Activated T-helper 1 cell treated with anti-CD3 and anti-CD28 coated beads, Interleukin-12 subunit alpha, Interleukin-12 subunit beta, Interleukin-2, Interleukin-4 antibody, amounts not matched to agents 30 ng/mL and 10 ng/mL and 1 ng/mL, durations not matched to agents 14 hours and 24 hours and 36 hours (primary cell): ENCODE results near the gene RRP9. TPM values are rescaled to one million over a fixed set of nuclear protein-coding genes. Genes with fewer than 3 reads are reported as not detected.
A peak's percentile ranks its signal among the peaks of the same experiment; 100 is the strongest.
"Not testable (repeated sequence)": the region's sequence is repeated elsewhere in the genome, so short reads cannot be mapped to it uniquely, and the experiment has no call there.

Experiments
- DNase-seq: peaks from one replicate; pipeline ENCODE4 v3.0.0; 2021; ENCODE audit warnings: low spot score
- H3K27ac Mint-ChIP-seq: one replicate; pipeline ENCODE4 v1.8.0; 2021; ENCODE audit warnings: mild to moderate bottlenecking, mixed read lengths
- H3K27me3 Mint-ChIP-seq: one replicate; pipeline ENCODE4 v1.8.0; 2022; ENCODE audit warnings: mild to moderate bottlenecking, moderate library complexity, mixed read lengths; ENCODE audit not compliant: insufficient read depth
- H3K36me3 Mint-ChIP-seq: one replicate; pipeline ENCODE4 v1.8.0; 2021; ENCODE audit warnings: low read depth, mixed read lengths
- H3K4me1 Mint-ChIP-seq: one replicate; pipeline ENCODE4 v1.8.0; 2021; ENCODE audit warnings: low read depth, mixed read lengths
- H3K4me3 Mint-ChIP-seq: one replicate; pipeline ENCODE4 v1.8.0; 2021; ENCODE audit warnings: mild to moderate bottlenecking, moderate library complexity, mixed read lengths
- H3K9me3 Mint-ChIP-seq: one replicate; pipeline ENCODE4 v1.8.0; 2021; ENCODE audit warnings: mixed read lengths
- intact Hi-C: fragments of 100-400 bp; cut with micrococcal nuclease; formaldehyde crosslinking; loops from one replicate; pipeline ENCODE4 v1.15.1; 2024
- total RNA-seq: library from RNA; stranded (reverse); gene quantifications from 2 replicates; pipeline ENCODE4 v1.2.3, GENCODE V29; 2022

Gene RRP9
- total RNA-seq, 1 donor from 2014 or later: 91.8 TPM

GRCh38 chr3:51927061-51927977, 14.4 kb downstream of the RRP9 start:
- Mint-ChIP-seq H3K27me3 (peaks cover 3% of the 10 kb centered on the region), H3K4me1 (no peaks in the 10 kb centered on the region), H3K4me3 (no peak overlapping the region), H3K9me3 (no peaks in the 10 kb centered on the region), H3K27ac (no peak overlapping the region), H3K36me3 (peaks cover 8% of the 10 kb centered on the region)
- intact Hi-C loops: no loop called here
- DNase-seq: no peak

- DNase-seq: no peak
- intact Hi-C loops: no loop called here
- H3K4me3 Mint-ChIP-seq: no peak overlapping the region
- H3K36me3 Mint-ChIP-seq: no peaks in the 10 kb centered on the region
- no peak overlapping the region for H3K27ac Mint-ChIP-seq
- peaks cover 18% of the 10 kb centered on the region for H3K27me3 Mint-ChIP-seq
- H3K4me1 Mint-ChIP-seq: no peaks in the 10 kb centered on the region
- H3K9me3 Mint-ChIP-seq: no peaks in the 10 kb centered on the region
Observed at GRCh38 chr3:51921081-51921578, 20.6 kb downstream of the RRP9 start.

GRCh38 chr3:51916418-51916817, 25.3 kb downstream of the RRP9 start:
- Mint-ChIP-seq H3K4me1 (no peaks in the 10 kb centered on the region), H3K9me3 (no peaks in the 10 kb centered on the region), H3K4me3 (no peak overlapping the region), H3K27me3 (peaks cover 16% of the 10 kb centered on the region), H3K36me3 (no peaks in the 10 kb centered on the region), H3K27ac (no peak overlapping the region)
- intact Hi-C loops: no loop called here
- no peak for DNase-seq

GRCh38 chr3:51908026-51908425, 33.7 kb downstream of the RRP9 start:
- H3K36me3 Mint-ChIP-seq: no peaks in the 10 kb centered on the region
- no peak overlapping the region for H3K27ac Mint-ChIP-seq
- H3K27me3 Mint-ChIP-seq: peaks cover 7% of the 10 kb centered on the region
- DNase-seq: no peak
- no peak overlapping the region for H3K4me3 Mint-ChIP-seq
- peaks cover 20% of the 10 kb centered on the region for H3K9me3 Mint-ChIP-seq
- H3K4me1 Mint-ChIP-seq: no peaks in the 10 kb centered on the region
- intact Hi-C loops: no loop called here

GRCh38 chr3:51904034-51904823, 37.5 kb downstream of the RRP9 start:
- Mint-ChIP-seq H3K4me3 (no peak overlapping the region), H3K27ac (no peak overlapping the region), H3K36me3 (no peaks in the 10 kb centered on the region), H3K27me3 (peaks cover 10% of the 10 kb centered on the region), H3K9me3 (peaks cover 19% of the 10 kb centered on the region), H3K4me1 (no peaks in the 10 kb centered on the region)
- intact Hi-C loops: no loop called here
- no peak for DNase-seq

GRCh38 chr3:51902361-51902760, 39.3 kb downstream of the RRP9 start:
- H3K27ac Mint-ChIP-seq: peak overlapping the region; percentile 12
- intact Hi-C loops, DNase-seq, H3K4me3 Mint-ChIP-seq, H3K36me3 Mint-ChIP-seq, H3K27me3 Mint-ChIP-seq, H3K4me1 Mint-ChIP-seq: not testable (repeated sequence)
- H3K9me3 Mint-ChIP-seq: peaks cover 11% of the 10 kb centered on the region

GRCh38 chr3:51900043-51900442, 41.7 kb downstream of the RRP9 start:
- intact Hi-C loops, H3K4me1 Mint-ChIP-seq, H3K4me3 Mint-ChIP-seq, H3K36me3 Mint-ChIP-seq, H3K9me3 Mint-ChIP-seq, H3K27ac Mint-ChIP-seq, DNase-seq: not testable (repeated sequence)
- H3K27me3 Mint-ChIP-seq: peaks cover 16% of the 10 kb centered on the region

GRCh38 chr3:51897391-51897790, 44.3 kb downstream of the RRP9 start:
- H3K27me3 Mint-ChIP-seq: peaks cover 14% of the 10 kb centered on the region
- H3K9me3 Mint-ChIP-seq: no peaks in the 10 kb centered on the region
- H3K4me3 Mint-ChIP-seq: no peak overlapping the region
- no peak for DNase-seq
- intact Hi-C loops: no loop called here
- H3K4me1 Mint-ChIP-seq: no peaks in the 10 kb centered on the region
- no peaks in the 10 kb centered on the region for H3K36me3 Mint-ChIP-seq
- no peak overlapping the region for H3K27ac Mint-ChIP-seq

- intact Hi-C loops: no loop called here
- peaks cover 16% of the 10 kb centered on the region for H3K27me3 Mint-ChIP-seq
- no peaks in the 10 kb centered on the region for H3K36me3 Mint-ChIP-seq
- peaks cover 3% of the 10 kb centered on the region for H3K4me1 Mint-ChIP-seq
- H3K9me3 Mint-ChIP-seq: no peaks in the 10 kb centered on the region
- DNase-seq: no peak
- H3K4me3 Mint-ChIP-seq: no peak overlapping the region
- H3K27ac Mint-ChIP-seq: no peak overlapping the region
Observed at GRCh38 chr3:51896607-51897305, 44.9 kb downstream of the RRP9 start.

- peaks cover 11% of the 10 kb centered on the region for H3K4me1 Mint-ChIP-seq
- H3K9me3 Mint-ChIP-seq: no peaks in the 10 kb centered on the region
- intact Hi-C loops: no loop called here
- no peak overlapping the region for H3K4me3 Mint-ChIP-seq
- H3K36me3 Mint-ChIP-seq: no peaks in the 10 kb centered on the region
- peaks cover 10% of the 10 kb centered on the region for H3K27me3 Mint-ChIP-seq
- H3K27ac Mint-ChIP-seq: no peak overlapping the region
- DNase-seq: no peak
Observed at GRCh38 chr3:51894939-51895338, 46.8 kb downstream of the RRP9 start.

GRCh38 chr3:51894391-51894790, 47.3 kb downstream of the RRP9 start:
- no peaks in the 10 kb centered on the region for H3K9me3 Mint-ChIP-seq
- no peak overlapping the region for H3K4me3 Mint-ChIP-seq
- intact Hi-C loops: no loop called here
- no peaks in the 10 kb centered on the region for H3K36me3 Mint-ChIP-seq
- H3K27me3 Mint-ChIP-seq: peaks cover 10% of the 10 kb centered on the region
- H3K4me1 Mint-ChIP-seq: peaks cover 11% of the 10 kb centered on the region
- no peak for DNase-seq
- no peak overlapping the region for H3K27ac Mint-ChIP-seq

- Mint-ChIP-seq H3K9me3 (no peaks in the 10 kb centered on the region), H3K4me3 (no peak overlapping the region), H3K27ac (no peak overlapping the region), H3K27me3 (peaks cover 11% of the 10 kb centered on the region), H3K36me3 (no peaks in the 10 kb centered on the region), H3K4me1 (peaks cover 11% of the 10 kb centered on the region)
- intact Hi-C loops: no loop called here
- no peak for DNase-seq
Observed at GRCh38 chr3:51891242-51892039, 50.3 kb downstream of the RRP9 start.
